Measurements from ENCODE around the gene DHX57.

- TF ChIP-seq, protein P1, sequence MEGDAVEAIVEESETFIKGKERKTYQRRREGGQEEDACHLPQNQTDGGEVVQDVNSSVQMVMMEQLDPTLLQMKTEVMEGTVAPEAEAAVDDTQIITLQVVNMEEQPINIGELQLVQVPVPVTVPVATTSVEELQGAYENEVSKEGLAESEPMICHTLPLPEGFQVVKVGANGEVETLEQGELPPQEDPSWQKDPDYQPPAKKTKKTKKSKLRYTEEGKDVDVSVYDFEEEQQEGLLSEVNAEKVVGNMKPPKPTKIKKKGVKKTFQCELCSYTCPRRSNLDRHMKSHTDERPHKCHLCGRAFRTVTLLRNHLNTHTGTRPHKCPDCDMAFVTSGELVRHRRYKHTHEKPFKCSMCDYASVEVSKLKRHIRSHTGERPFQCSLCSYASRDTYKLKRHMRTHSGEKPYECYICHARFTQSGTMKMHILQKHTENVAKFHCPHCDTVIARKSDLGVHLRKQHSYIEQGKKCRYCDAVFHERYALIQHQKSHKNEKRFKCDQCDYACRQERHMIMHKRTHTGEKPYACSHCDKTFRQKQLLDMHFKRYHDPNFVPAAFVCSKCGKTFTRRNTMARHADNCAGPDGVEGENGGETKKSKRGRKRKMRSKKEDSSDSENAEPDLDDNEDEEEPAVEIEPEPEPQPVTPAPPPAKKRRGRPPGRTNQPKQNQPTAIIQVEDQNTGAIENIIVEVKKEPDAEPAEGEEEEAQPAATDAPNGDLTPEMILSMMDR (IDR thresholded peaks at IDR 0.05): no peak
- TF ChIP-seq POLR2AphosphoS5 (IDR thresholded peaks at IDR 0.05) (no peak), POLR2A (IDR thresholded peaks at IDR 0.05) (no peak)
Observed at GRCh38 chr2:38907242-38907641, 31.5 kb upstream of the DHX57 start.
